Muscle of leg (tissue), 11 donors: Measurements from ENCODE around the gene UBA3. TPM values are rescaled to one million over a fixed set of nuclear protein-coding genes. Genes with fewer than 3 reads are reported as not detected.

ENCODE experiments used
- DNase-seq: peaks from one replicate; pipeline ENCODE4 v3.0.0; 2013
- H3K27ac ChIP-seq: one replicate; pipeline ENCODE4 v1.5.1; 2013; ENCODE audit warnings: mild to moderate bottlenecking, low read length, control low read depth
- H3K27me3 ChIP-seq: one replicate; pipeline ENCODE4 v1.6.1; 2013; ENCODE audit warnings: low read length; ENCODE audit not compliant: control insufficient read depth, insufficient read depth
- H3K36me3 ChIP-seq: one replicate; pipeline ENCODE4 v1.6.1; 2013; ENCODE audit warnings: low read length; ENCODE audit not compliant: control insufficient read depth, insufficient read depth
- H3K4me1 ChIP-seq: one replicate; pipeline ENCODE4 v1.6.1; 2013; ENCODE audit warnings: low read length; ENCODE audit not compliant: control insufficient read depth, insufficient read depth
- H3K4me3 ChIP-seq: one replicate; pipeline ENCODE4 v1.5.1; 2013; ENCODE audit warnings: low read length, control low read depth
- H3K9me3 ChIP-seq: replicated peaks from 2 replicates; pipeline ENCODE4 v1.6.1; 2013; ENCODE audit warnings: low read depth, low read length; ENCODE audit not compliant: control insufficient read depth
- WGBS: methylation state at CpG from one replicate; pipeline ENCODE4 v1.1.5; 2013; ENCODE audit warnings: missing lambda C conversion rate; ENCODE audit not compliant: insufficient coverage; 5-methylcytosine and 5-hydroxymethylcytosine counted together
- polyA plus RNA-seq, 8 donors: library from polyadenylated mRNA; unstranded; fragments of 120-200 nt; gene quantifications; one replicate each; pipeline versions ENCODE4 v1.2.1 to v1.2.3, GENCODE V29; 2013; ENCODE audit warnings: inconsistent platforms in 1 of 8, low replicate concordance in 1 of 8; ENCODE audit not compliant: insufficient read length in 8 of 8, insufficient read depth in 1 of 8
- total RNA-seq: library from RNA; stranded (reverse); fragments of 120-200 nt; gene quantifications from one replicate; pipeline ENCODE4 v1.2.4, GENCODE V29; 2013

The UBA3 gene
- total and polyA plus RNA-seq, 9 donors = 40.9 to 51.1 (median 42.8) TPM

DNA sequence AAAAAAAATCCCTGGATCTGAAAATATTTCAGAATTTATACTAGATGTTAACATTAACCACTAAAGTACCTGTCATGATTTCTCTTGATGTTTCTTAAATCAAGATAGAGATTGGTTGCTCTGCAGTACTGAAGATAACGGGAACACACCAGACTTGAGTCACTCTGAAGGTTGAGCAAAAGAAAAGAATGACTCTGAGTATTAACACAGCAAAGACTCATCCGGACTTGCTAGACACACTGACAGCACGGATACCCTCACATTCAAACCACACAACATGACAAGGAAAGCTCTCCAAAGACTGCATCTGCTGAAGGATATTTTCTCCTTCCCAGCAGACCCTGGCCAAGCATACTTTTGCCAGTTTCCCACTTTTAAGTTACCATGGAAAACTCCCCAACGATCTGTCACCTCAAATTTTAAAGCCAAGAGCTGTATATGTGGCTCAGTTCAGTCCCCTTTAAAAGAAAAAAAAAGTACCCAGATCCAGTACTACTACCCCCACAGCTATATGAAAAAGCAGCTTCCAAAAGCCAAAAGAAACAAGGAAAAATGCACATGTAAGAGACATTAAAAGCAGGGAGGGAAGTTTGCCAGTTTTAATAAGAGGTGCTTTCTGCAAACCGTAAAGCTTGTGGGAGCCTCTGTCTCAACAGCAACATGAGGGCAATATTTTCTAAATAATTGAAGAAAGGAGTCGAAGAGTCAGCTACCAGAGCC lies 74.9 kb downstream of the UBA3 start:
- peak; percentile 86 for DNase-seq
- Histone ChIP-seq H3K36me3 (peaks cover 24% of the 10 kb centered on the region), H3K4me3 (no peak overlapping the region), H3K27ac (no peak overlapping the region), H3K9me3 (no peaks in the 10 kb centered on the region), H3K27me3 (no peaks in the 10 kb centered on the region), H3K4me1 (peaks cover 4% of the 10 kb centered on the region)
- 30% methylated on average over 2 of the region's 6 CpGs for WGBS

Other genes starting within 250 kb of the UBA3 start
- 1.1 TPM for gene TAFA4, start 147.8 kb downstream of the UBA3 start, total RNA-seq
- gene TAFA4, start 147.8 kb downstream of the UBA3 start, polyA plus RNA-seq = 1 to 10 TPM in 2 of 8 donors, under 1 TPM in 6; 0.37 to 2.0 (median 0.89) TPM
- gene EOGT, start 66.7 kb downstream of the UBA3 start, total RNA-seq = 18.2 TPM
- 10 to 100 TPM; 12.9 to 19.9 (median 17.4) TPM for gene EOGT, start 66.7 kb downstream of the UBA3 start, polyA plus RNA-seq
- 26.7 TPM for gene TMF1, start 28.0 kb downstream of the UBA3 start, total RNA-seq
- gene TMF1, start 28.0 kb downstream of the UBA3 start, polyA plus RNA-seq = 10 to 100 TPM; 12.2 to 36.2 (median 25.4) TPM
- 92.6 TPM for gene ARL6IP5, start 4.6 kb upstream of the UBA3 start, total RNA-seq
- gene ARL6IP5, start 4.6 kb upstream of the UBA3 start, polyA plus RNA-seq = 100 to 1,000 TPM in 6 of 8 donors, 10 to 100 TPM in 2; 93.0 to 120 (median 106) TPM
- 90.3 TPM for gene LMOD3, start 42.2 kb upstream of the UBA3 start, total RNA-seq
- gene LMOD3, start 42.2 kb upstream of the UBA3 start, polyA plus RNA-seq = 100 to 1,000 TPM; 103 to 160 (median 129) TPM